ENCODE results near the gene FRAS1.

DNA sequence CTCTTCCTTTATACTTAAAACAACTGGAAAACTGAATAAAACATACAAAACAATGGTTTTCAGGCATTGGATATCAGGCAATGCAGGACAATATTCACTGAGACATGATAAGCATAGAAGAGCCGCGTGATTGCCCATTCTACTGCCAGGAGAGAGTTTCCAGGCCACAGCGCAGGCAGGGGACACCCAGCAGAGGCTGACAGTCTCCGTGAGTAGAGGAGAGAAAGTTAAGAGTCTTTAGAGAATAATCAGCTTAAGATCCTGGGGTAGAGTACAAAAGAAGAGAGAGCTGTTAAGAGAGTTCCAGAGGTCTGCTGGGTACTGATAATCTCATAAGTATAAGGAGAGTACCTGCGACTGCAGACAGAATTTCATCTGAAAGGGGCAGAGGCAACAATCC lies 18.4 kb upstream of the FRAS1 start:
- TF ChIP-seq, protein P1, sequence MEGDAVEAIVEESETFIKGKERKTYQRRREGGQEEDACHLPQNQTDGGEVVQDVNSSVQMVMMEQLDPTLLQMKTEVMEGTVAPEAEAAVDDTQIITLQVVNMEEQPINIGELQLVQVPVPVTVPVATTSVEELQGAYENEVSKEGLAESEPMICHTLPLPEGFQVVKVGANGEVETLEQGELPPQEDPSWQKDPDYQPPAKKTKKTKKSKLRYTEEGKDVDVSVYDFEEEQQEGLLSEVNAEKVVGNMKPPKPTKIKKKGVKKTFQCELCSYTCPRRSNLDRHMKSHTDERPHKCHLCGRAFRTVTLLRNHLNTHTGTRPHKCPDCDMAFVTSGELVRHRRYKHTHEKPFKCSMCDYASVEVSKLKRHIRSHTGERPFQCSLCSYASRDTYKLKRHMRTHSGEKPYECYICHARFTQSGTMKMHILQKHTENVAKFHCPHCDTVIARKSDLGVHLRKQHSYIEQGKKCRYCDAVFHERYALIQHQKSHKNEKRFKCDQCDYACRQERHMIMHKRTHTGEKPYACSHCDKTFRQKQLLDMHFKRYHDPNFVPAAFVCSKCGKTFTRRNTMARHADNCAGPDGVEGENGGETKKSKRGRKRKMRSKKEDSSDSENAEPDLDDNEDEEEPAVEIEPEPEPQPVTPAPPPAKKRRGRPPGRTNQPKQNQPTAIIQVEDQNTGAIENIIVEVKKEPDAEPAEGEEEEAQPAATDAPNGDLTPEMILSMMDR (IDR thresholded peaks at IDR 0.05) = no peak
- TF ChIP-seq EZH2 (IDR thresholded peaks at IDR 0.05; ENCODE audit: borderline replicate concordance, insufficient read depth, low read depth, low read length, poor library complexity, severe bottlenecking) = no peak
